ENCODE data around the gene CLIC3.

DNA sequence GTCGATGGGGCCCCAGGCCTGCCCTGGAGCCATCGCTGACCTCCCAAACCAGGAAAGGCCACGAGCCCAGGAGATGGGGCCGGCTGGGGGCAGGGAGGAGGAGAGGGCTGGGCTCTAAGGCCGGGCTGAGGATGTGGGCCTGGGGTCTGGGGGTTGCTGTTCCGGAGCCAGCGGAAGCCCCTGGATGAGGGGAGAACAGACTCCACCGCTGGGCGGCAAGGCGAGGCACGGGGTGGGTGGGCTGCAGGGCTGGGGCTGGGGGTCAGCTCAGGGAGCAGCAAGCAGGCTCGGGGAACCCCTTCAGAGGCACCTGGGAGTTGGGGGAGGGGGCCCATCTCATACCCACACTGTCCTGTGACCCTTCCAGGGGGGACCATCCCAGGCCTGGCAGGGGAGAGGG lies 32.6 kb downstream of the CLIC3 start:
- TF ChIP-seq, protein P1, sequence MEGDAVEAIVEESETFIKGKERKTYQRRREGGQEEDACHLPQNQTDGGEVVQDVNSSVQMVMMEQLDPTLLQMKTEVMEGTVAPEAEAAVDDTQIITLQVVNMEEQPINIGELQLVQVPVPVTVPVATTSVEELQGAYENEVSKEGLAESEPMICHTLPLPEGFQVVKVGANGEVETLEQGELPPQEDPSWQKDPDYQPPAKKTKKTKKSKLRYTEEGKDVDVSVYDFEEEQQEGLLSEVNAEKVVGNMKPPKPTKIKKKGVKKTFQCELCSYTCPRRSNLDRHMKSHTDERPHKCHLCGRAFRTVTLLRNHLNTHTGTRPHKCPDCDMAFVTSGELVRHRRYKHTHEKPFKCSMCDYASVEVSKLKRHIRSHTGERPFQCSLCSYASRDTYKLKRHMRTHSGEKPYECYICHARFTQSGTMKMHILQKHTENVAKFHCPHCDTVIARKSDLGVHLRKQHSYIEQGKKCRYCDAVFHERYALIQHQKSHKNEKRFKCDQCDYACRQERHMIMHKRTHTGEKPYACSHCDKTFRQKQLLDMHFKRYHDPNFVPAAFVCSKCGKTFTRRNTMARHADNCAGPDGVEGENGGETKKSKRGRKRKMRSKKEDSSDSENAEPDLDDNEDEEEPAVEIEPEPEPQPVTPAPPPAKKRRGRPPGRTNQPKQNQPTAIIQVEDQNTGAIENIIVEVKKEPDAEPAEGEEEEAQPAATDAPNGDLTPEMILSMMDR (IDR thresholded peaks at IDR 0.05; ENCODE audit: low read depth, low read length) = no peak
- TF ChIP-seq EZH2phosphoT487 (IDR thresholded peaks at IDR 0.05; ENCODE audit: low read depth) = no peak
